DND-41 (cell line): ENCODE results near the gene CCDC69.

Experiments
- CTCF ChIP-seq: IDR thresholded peaks from 2 replicates; pipeline ENCODE4 v1.5.1; 2012; ENCODE audit warnings: borderline replicate concordance, low read length, moderate library complexity, mild to moderate bottlenecking; ENCODE audit not compliant: poor library complexity, severe bottlenecking; ENCODE audit errors: extremely low read depth
- EZH2 ChIP-seq: IDR thresholded peaks from 3 replicates; pipeline ENCODE4 v1.6.1; 2012; ENCODE audit warnings: borderline replicate concordance, low read depth, mild to moderate bottlenecking, moderate library complexity, low read length, inconsistent platforms; ENCODE audit not compliant: severe bottlenecking

GRCh38 chr5:151254556-151254955 is 30.7 kb upstream of the CCDC69 start:
- TF ChIP-seq CTCF (no peak), EZH2 (no peak)
